Upper lobe of right lung (tissue), 1 donor: ENCODE results near the gene PHPT1. TPM values are rescaled to one million over a fixed set of nuclear protein-coding genes. Genes with fewer than 3 reads are reported as not detected.

Experiments
- ATAC-seq: fragments of 200-7000 bp; cut with Tn5 transposase; one replicate; pipeline ENCODE4 v1.9.1; 2020; ENCODE audit warnings: mild to moderate bottlenecking, moderate library complexity
- DNase-seq: peaks from one replicate; pipeline ENCODE4 v3.0.0-alpha.2; 2020
- H3K27ac ChIP-seq: fragments of 200-600 bp; one replicate; pipeline ENCODE4 v1.8.0; 2022
- H3K27me3 ChIP-seq: fragments of 200-600 bp; one replicate; pipeline ENCODE4 v1.8.0; 2022; ENCODE audit warnings: mild to moderate bottlenecking
- H3K36me3 ChIP-seq: fragments of 200-600 bp; one replicate; pipeline ENCODE4 v1.8.0; 2022
- H3K4me1 ChIP-seq: fragments of 200-600 bp; one replicate; pipeline ENCODE4 v1.8.0; 2022
- H3K4me3 ChIP-seq: fragments of 200-600 bp; one replicate; pipeline ENCODE4 v1.8.0; 2022; ENCODE audit warnings: mild to moderate bottlenecking
- H3K9me3 ChIP-seq: fragments of 200-600 bp; one replicate; pipeline ENCODE4 v1.8.0; 2022
- CTCF ChIP-seq: fragments of 200-600 bp; IDR thresholded peaks from one replicate; pipeline ENCODE4 v1.8.0; 2022; ENCODE audit warnings: antibody characterized with exemption
- intact Hi-C: fragments of 100-400 bp; cut with DNase I; formaldehyde crosslinking; loops from one replicate; pipeline ENCODE4 v1.11.0; 2022
- total RNA-seq: library from RNA; stranded (reverse); fragmentation: NEBNext Ultra II Directional; extraction: Animal tissue kit (Norgen Biotek cat#: 25700); gene quantifications from one replicate; pipeline ENCODE4 v1.2.1, GENCODE V29; 2021
- donor health status: DM: no; HTN: yes; CAD: no; lungs with severe emphysema.

Gene PHPT1
- total RNA-seq, 1 donor from 2014 or later = 82.1 TPM

GRCh38 chr9:136847088-136847825 lies 2.0 kb upstream of the PHPT1 start:
- Histone ChIP-seq H3K4me3 (peak overlapping the region; percentile 89), H3K27me3 (peaks cover 36% of the 10 kb centered on the region)
- DNase-seq = peak; percentile 87

GRCh38 chr9:136847826-136848392 lies 1.3 kb upstream of the PHPT1 start:
- peak; percentile 95 for DNase-seq
- H3K27ac ChIP-seq = peak overlapping the region; percentile 87
- H3K4me1 ChIP-seq = peaks cover 31% of the 10 kb centered on the region
- peak; percentile 65 for ATAC-seq
- peaks cover 36% of the 10 kb centered on the region for H3K27me3 ChIP-seq
- no peaks in the 10 kb centered on the region for H3K9me3 ChIP-seq
- H3K4me3 ChIP-seq = peak overlapping the region; percentile 89
- no peaks in the 10 kb centered on the region for H3K36me3 ChIP-seq
- intact Hi-C loops = no loop called here
- no peak for TF ChIP-seq CTCF

More at GRCh38 chr9:136847088-136847825, 2.0 kb upstream of the PHPT1 start:
- Histone ChIP-seq H3K9me3 (no peaks in the 10 kb centered on the region), H3K27ac (peak overlapping the region; percentile 87), H3K36me3 (no peaks in the 10 kb centered on the region), H3K4me1 (peaks cover 36% of the 10 kb centered on the region)
- TF ChIP-seq CTCF = no peak
- intact Hi-C loops = no loop called here
- peak; percentile 38 for ATAC-seq

GRCh38 chr9:136848393-136849037 lies 694 bp upstream of the PHPT1 start:
- H3K36me3 ChIP-seq = no peaks in the 10 kb centered on the region
- H3K4me1 ChIP-seq = peaks cover 25% of the 10 kb centered on the region
- H3K4me3 ChIP-seq = peak overlapping the region; percentile 89
- H3K27ac ChIP-seq = peak overlapping the region; percentile 87
- peaks cover 30% of the 10 kb centered on the region for H3K27me3 ChIP-seq
- intact Hi-C loops = no loop called here
- H3K9me3 ChIP-seq = no peaks in the 10 kb centered on the region
- DNase-seq = peak; percentile 77
- ATAC-seq = peak; percentile 2
- TF ChIP-seq CTCF = no peak

- H3K27ac ChIP-seq = peak overlapping the region; percentile 87
- no peaks in the 10 kb centered on the region for H3K36me3 ChIP-seq
- H3K27me3 ChIP-seq = peaks cover 19% of the 10 kb centered on the region
- TF ChIP-seq CTCF = no peak
- peaks cover 17% of the 10 kb centered on the region for H3K4me1 ChIP-seq
- H3K9me3 ChIP-seq = no peaks in the 10 kb centered on the region
- peak overlapping the region; percentile 89 for H3K4me3 ChIP-seq
- no peak for DNase-seq
- no peak for ATAC-seq
- intact Hi-C loops = no loop called here
These were observed 1.0 kb downstream of the PHPT1 start for GRCh38 chr9:136849960-136850865.
